ENCODE results near the gene PSPH.

GRCh38 chr7:55969391-55969790 lies 81.9 kb downstream of the PSPH start:
- TF ChIP-seq POLR2AphosphoS5 (IDR thresholded peaks at IDR 0.05) (no peak), POLR2A (IDR thresholded peaks at IDR 0.05) (no peak)
- TF ChIP-seq, protein P1, sequence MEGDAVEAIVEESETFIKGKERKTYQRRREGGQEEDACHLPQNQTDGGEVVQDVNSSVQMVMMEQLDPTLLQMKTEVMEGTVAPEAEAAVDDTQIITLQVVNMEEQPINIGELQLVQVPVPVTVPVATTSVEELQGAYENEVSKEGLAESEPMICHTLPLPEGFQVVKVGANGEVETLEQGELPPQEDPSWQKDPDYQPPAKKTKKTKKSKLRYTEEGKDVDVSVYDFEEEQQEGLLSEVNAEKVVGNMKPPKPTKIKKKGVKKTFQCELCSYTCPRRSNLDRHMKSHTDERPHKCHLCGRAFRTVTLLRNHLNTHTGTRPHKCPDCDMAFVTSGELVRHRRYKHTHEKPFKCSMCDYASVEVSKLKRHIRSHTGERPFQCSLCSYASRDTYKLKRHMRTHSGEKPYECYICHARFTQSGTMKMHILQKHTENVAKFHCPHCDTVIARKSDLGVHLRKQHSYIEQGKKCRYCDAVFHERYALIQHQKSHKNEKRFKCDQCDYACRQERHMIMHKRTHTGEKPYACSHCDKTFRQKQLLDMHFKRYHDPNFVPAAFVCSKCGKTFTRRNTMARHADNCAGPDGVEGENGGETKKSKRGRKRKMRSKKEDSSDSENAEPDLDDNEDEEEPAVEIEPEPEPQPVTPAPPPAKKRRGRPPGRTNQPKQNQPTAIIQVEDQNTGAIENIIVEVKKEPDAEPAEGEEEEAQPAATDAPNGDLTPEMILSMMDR (IDR thresholded peaks at IDR 0.05), result no peak
